Nephron (organoid): Measurements from ENCODE around the gene GNG7.
"Not testable (repeated sequence)": the region's sequence is repeated elsewhere in the genome, so short reads cannot be mapped to it uniquely, and the experiment has no call there.

Experiments used
- H3K27ac Mint-ChIP-seq, 3 experiments: 2 replicates each; pipeline ENCODE4 v1.8.0; 2020; ENCODE audit warnings: mixed read lengths in 3 of 3, mild to moderate bottlenecking in 2 of 3, moderate library complexity in 1 of 3
- H3K27me3 Mint-ChIP-seq: 2 replicates; pipeline ENCODE4 v1.8.0; 2021; ENCODE audit warnings: low read depth, mild to moderate bottlenecking, moderate library complexity, mixed read lengths
- H3K36me3 Mint-ChIP-seq: 2 replicates; pipeline ENCODE4 v1.8.0; 2020; ENCODE audit warnings: low read depth, mixed read lengths
- H3K4me1 Mint-ChIP-seq: 2 replicates; pipeline ENCODE4 v1.8.0; 2020; ENCODE audit warnings: mixed read lengths
- H3K4me3 Mint-ChIP-seq, 3 experiments: 2 replicates each; pipeline ENCODE4 v1.8.0; 2020; ENCODE audit warnings: mild to moderate bottlenecking in 3 of 3, mixed read lengths in 3 of 3, moderate library complexity in 2 of 3
- H3K9me3 Mint-ChIP-seq: 2 replicates; pipeline ENCODE4 v1.8.0; 2020; ENCODE audit warnings: mixed read lengths
- TF ChIP-seq, protein P1 (sequence below), 3 experiments: fragments of 200-600 bp; sonication (generic); IDR thresholded peaks; one replicate each; pipeline ENCODE4 v1.5.0; 2021; ENCODE audit warnings: antibody characterized with exemption in 3 of 3; ENCODE audit not compliant: unreplicated experiment in 3 of 3

The GNG7 gene

DNA sequence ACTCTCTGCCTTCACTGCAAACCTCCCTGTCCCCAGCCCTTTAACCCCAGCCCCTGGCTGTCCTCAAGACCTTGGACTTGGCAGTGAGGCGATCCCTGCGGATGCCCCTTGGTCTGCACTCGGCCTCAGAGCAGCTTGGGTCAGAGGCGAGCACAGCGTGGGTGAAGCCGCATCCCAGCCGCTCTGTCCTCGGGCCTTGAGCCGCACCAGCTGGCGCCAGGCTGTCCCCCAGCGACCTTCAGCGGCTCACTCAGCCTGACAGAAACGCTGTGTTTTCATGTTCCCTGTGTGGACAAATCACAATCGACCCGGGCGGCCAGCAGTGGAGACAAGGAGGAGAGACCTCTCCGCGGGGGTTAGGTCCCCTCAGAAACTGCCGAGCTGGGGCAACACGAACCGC is 52.0 kb downstream of the GNG7 start:
- Mint-ChIP-seq H3K9me3 (no peaks in the 10 kb centered on the region), H3K36me3 (no peaks in the 10 kb centered on the region), H3K4me1 (peaks cover 7% of the 10 kb centered on the region), H3K4me3 (no peak overlapping the region), H3K27me3 (peaks cover 17% of the 10 kb centered on the region), H3K27ac (no peak overlapping the region)
- TF ChIP-seq, protein P1, sequence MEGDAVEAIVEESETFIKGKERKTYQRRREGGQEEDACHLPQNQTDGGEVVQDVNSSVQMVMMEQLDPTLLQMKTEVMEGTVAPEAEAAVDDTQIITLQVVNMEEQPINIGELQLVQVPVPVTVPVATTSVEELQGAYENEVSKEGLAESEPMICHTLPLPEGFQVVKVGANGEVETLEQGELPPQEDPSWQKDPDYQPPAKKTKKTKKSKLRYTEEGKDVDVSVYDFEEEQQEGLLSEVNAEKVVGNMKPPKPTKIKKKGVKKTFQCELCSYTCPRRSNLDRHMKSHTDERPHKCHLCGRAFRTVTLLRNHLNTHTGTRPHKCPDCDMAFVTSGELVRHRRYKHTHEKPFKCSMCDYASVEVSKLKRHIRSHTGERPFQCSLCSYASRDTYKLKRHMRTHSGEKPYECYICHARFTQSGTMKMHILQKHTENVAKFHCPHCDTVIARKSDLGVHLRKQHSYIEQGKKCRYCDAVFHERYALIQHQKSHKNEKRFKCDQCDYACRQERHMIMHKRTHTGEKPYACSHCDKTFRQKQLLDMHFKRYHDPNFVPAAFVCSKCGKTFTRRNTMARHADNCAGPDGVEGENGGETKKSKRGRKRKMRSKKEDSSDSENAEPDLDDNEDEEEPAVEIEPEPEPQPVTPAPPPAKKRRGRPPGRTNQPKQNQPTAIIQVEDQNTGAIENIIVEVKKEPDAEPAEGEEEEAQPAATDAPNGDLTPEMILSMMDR (IDR thresholded peaks at IDR 0.05; ENCODE audit: unreplicated experiment in 3 of 3) = no peak

DNA sequence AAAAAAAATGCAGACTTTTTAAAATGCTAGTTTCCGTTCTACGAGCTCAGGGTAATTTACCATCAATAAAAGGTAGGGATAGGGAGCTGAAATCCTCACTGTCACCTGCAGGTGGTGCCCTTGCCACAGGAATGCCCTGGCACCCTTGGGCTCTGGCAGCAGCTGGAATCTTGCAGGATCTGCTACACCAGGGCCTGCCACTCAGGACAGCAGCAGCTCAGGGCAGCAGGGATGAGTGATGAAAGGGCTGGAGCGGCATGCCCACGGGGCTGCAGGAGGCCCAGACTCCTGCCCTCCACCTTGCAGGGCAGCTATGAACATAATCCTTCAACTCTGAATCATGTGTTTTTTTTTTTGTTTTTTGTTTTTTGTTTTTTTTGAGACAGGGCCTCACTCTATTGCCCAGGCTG is 54.0 kb downstream of the GNG7 start:
- Mint-ChIP-seq H3K36me3 (no peaks in the 10 kb centered on the region), H3K27me3 (peaks cover 19% of the 10 kb centered on the region), H3K4me3 (no peak overlapping the region), H3K27ac (no peak overlapping the region), H3K9me3 (no peaks in the 10 kb centered on the region), H3K4me1 (peaks cover 8% of the 10 kb centered on the region)
- TF ChIP-seq, protein P1 (IDR thresholded peaks at IDR 0.05; ENCODE audit: unreplicated experiment in 3 of 3) = peak; percentile 59 to 71 (median 61)

DNA sequence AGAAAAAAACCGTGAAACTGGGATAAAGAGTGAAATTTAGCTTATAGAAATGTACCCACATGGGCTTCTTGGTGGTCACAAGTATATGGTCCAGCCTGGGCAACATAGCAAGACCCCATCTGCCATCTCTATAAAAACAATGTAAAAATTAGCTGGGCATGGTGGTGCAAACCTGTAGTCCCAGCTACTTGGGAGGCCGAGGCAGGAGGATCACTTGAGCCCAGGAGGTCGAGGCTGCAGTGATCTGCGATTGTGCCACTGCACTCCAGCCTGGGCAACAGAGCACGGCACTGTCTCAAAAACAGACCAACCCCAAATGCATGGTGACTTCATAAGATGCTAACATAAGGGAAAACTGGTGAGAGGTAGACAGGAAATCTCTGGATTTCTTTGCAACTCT is 54.4 kb downstream of the GNG7 start:
- H3K36me3 Mint-ChIP-seq = no peaks in the 10 kb centered on the region
- no peaks in the 10 kb centered on the region for H3K9me3 Mint-ChIP-seq
- H3K27ac Mint-ChIP-seq = no peak overlapping the region
- no peak overlapping the region for H3K4me3 Mint-ChIP-seq
- peaks cover 19% of the 10 kb centered on the region for H3K27me3 Mint-ChIP-seq
- TF ChIP-seq, protein P1 (IDR thresholded peaks at IDR 0.05; ENCODE audit: unreplicated experiment in 3 of 3) = no peak
- H3K4me1 Mint-ChIP-seq = peaks cover 8% of the 10 kb centered on the region

DNA sequence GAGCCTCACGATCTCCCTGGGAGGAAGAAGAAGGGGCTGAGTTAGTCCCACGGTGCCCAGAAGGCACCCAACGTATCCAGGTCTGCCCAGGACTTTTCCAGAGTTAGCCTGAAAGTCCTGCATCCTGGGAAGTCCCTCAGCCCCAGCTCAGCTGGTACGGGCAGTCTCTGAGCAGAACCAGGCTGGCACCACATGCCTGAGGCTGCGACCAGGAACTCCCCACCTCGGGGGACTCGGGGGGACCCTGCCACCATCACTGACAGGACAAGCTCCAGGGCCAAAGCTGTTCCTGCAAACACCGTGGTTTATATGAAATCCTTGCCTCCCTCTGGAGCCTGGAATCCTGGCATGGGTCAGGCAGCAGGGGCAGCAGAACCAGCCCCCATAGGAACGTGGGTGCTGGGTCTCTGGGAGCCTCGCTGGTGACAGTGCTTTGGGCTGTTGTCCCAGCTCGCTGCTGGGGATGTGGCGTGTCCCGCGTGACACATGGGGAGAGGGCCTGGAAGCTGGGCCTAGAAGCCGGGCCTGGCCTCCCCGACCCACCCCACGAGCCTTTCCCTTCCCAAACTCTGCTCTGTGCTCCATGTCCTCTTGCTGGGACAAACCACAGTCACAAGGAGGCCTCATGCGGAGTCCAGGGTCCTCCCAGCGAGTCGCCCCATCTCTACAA is 55.5 kb downstream of the GNG7 start:
- TF ChIP-seq, protein P1 (IDR thresholded peaks at IDR 0.05; ENCODE audit: unreplicated experiment in 3 of 3) = no peak
- H3K4me3 Mint-ChIP-seq = no peak overlapping the region
- peaks cover 15% of the 10 kb centered on the region for H3K27me3 Mint-ChIP-seq
- no peaks in the 10 kb centered on the region for H3K9me3 Mint-ChIP-seq
- H3K27ac Mint-ChIP-seq = no peak overlapping the region
- H3K4me1 Mint-ChIP-seq = peaks cover 8% of the 10 kb centered on the region
- no peaks in the 10 kb centered on the region for H3K36me3 Mint-ChIP-seq

DNA sequence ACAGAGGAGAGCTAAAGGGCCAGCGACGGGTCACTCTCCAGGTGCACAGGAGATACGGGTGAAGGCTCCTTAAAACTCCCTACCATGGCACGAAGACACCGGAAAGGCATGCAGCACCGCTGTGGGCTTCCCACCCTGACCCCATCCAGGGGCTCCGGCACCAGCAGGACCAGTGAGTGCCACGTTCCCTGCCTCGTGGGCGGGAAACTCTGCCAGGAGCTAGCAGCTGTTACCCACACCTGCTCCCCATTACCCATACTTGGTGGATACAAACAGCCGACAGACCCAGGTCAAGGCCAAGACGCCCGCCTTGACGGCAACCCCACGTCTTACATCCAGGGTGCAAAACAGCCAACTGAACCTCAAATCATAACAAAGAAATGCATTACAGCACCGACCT is 56.7 kb downstream of the GNG7 start:
- H3K27me3 Mint-ChIP-seq = peaks cover 16% of the 10 kb centered on the region
- no peak overlapping the region for H3K27ac Mint-ChIP-seq
- TF ChIP-seq, protein P1 (IDR thresholded peaks at IDR 0.05; ENCODE audit: unreplicated experiment in 3 of 3) = no peak
- H3K36me3 Mint-ChIP-seq = no peaks in the 10 kb centered on the region
- H3K9me3 Mint-ChIP-seq = no peaks in the 10 kb centered on the region
- peaks cover 8% of the 10 kb centered on the region for H3K4me1 Mint-ChIP-seq
- H3K4me3 Mint-ChIP-seq = no peak overlapping the region

DNA sequence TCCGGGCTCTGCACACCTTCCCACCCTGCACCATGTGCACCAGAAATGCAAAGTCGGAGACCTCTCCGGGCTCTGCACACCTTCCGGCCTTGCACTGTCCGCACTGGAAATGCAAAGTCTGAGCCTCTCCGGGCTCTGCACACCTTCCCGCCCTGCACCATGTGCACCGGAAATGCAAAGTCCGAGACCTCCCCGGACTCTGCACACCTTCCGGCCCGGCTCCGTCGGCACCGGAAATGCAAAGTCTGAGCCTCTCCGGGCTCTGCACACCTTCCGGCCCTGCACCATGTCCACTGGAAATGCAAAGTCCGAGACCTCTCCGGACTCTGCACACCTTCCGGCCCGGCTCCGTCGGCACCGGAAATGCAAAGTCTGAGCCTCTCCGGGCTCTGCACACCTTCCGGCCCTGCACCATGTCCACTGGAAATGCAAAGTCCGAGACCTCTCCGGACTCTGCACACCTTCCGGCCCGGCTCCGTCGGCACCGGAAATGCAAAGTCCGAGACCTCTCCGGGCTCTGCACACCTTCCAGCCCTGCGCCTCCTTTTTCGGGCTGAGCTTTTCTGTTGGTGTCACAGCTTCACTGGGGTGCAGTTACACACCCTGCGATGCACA is 59.3 kb downstream of the GNG7 start:
- not testable (repeated sequence) for H3K4me1 Mint-ChIP-seq, H3K4me3 Mint-ChIP-seq, H3K9me3 Mint-ChIP-seq, H3K27ac Mint-ChIP-seq, H3K36me3 Mint-ChIP-seq
- H3K27me3 Mint-ChIP-seq = peaks cover 17% of the 10 kb centered on the region
